Activated CD4-positive, alpha-beta T cell treated with anti-CD3 and anti-CD28 coated beads for 36 hours (primary cell): Measurements from ENCODE around the gene PRND. TPM values are rescaled to one million over a fixed set of nuclear protein-coding genes. Genes with fewer than 3 reads are reported as not detected.
A peak's percentile ranks its signal among the peaks of the same experiment; 100 is the strongest.
"Not testable (repeated sequence)": the region's sequence is repeated elsewhere in the genome, so short reads cannot be mapped to it uniquely, and the experiment has no call there.

Experiments used
- ATAC-seq: fragments of 200-7000 bp; cut with Tn5 transposase; one replicate; pipeline ENCODE4 v1.10.0; 2021; ENCODE audit warnings: mild to moderate bottlenecking, moderate library complexity
- CTCF ChIA-PET: fragments of 350-600 bp; sonication (Branson Sonifier 250); formaldehyde crosslinking; loops from one replicate; lab custom pipeline; 2021; ENCODE audit warnings: antibody characterized with exemption; lab: Charles Lee
- POLR2A ChIA-PET: fragments of 350-600 bp; sonication (Branson Sonifier 250); formaldehyde crosslinking; loops from one replicate; lab custom pipeline; 2021; ENCODE audit warnings: antibody characterized with exemption, inconsistent platforms; lab: Charles Lee
- DNase-seq: peaks from one replicate; pipeline ENCODE4 v3.0.0-alpha.2; 2020
- H3K27ac Mint-ChIP-seq: one replicate; pipeline ENCODE4 v1.8.0; 2021; ENCODE audit warnings: mixed read lengths
- H3K27me3 Mint-ChIP-seq: one replicate; pipeline ENCODE4 v1.8.0; 2021; ENCODE audit warnings: mixed read lengths
- H3K36me3 Mint-ChIP-seq: one replicate; pipeline ENCODE4 v1.8.0; 2021; ENCODE audit warnings: low read depth, mixed read lengths
- H3K4me1 Mint-ChIP-seq: one replicate; pipeline ENCODE4 v1.8.0; 2021; ENCODE audit warnings: mixed read lengths
- H3K4me3 Mint-ChIP-seq: one replicate; pipeline ENCODE4 v1.8.0; 2021; ENCODE audit warnings: mild to moderate bottlenecking, moderate library complexity, mixed read lengths
- H3K9me3 Mint-ChIP-seq: one replicate; pipeline ENCODE4 v1.8.0; 2021; ENCODE audit warnings: low read depth, mixed read lengths
- intact Hi-C, 2 experiments: fragments of 100-400 bp; cut with DNase I in 1 of 2; cut with micrococcal nuclease in 1 of 2; formaldehyde crosslinking; loops; one replicate each; pipeline versions ENCODE4 v1.14.2 to v1.15.1; 2022 to 2024; cut with DNase I, micrococcal nuclease
- total RNA-seq, 2 experiments: library from RNA; stranded (reverse); gene quantifications; one replicate each; pipeline ENCODE4 v1.2.3, GENCODE V29; 2021

PRND gene
- total RNA-seq, 2 experiments from 2014 or later = not detected

DNA sequence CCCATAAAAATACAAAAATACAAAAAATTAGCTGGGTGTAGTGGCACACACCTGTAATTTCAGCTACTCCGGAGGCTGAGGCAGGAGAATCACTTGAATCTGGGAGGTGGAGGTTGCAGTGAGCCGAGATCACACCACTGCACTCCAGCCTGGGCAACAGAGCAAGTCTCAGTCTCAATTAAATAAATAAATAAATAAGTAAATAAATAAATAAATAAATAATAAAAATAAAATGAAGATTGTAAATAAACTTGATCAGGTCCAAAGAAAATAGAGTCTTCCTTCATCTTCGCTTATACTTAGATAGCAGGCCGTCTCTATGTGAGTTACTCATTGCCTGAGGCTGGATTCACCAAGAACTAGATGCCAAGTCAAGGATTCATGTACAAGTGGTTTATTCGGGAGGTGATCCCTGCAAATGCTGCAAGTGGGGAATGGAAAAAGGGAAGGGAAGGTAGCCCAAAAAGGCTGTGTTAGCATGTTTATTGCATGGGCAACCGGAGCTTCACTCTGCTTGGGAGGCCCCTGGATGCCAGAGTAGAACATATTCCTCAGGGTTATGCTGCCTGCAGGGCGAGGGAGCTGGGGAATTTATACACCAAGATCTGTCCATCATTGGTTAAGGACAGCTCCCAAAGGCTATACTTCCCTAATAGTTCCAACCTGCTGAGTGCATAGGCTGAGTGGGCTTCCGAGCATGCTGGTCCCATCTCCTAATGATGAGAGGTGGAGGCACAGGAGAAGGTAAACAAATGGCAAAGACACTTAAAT, 16.3 kb downstream of the PRND start:
- Mint-ChIP-seq H3K36me3 (no peaks in the 10 kb centered on the region), H3K9me3 (no peaks in the 10 kb centered on the region), H3K27me3 (peaks cover 8% of the 10 kb centered on the region), H3K4me3 (no peak overlapping the region), H3K4me1 (peaks cover 3% of the 10 kb centered on the region), H3K27ac (no peak overlapping the region)
- ChIA-PET POLR2A (interaction anchor here (0.6 kb wide), 1 partner anchor 18 kb away, joined by 3 read pairs; no protein-coding TSS in a partner anchor), CTCF (interaction anchor here (1.8 to 2.4 kb wide), 3 partner anchors 12 to 363 kb away, joined by 4 to 11 read pairs (median 5); no protein-coding TSS in a partner anchor)
- DNase-seq = no peak
- intact Hi-C loops = no loop called here
- ATAC-seq = no peak

DNA sequence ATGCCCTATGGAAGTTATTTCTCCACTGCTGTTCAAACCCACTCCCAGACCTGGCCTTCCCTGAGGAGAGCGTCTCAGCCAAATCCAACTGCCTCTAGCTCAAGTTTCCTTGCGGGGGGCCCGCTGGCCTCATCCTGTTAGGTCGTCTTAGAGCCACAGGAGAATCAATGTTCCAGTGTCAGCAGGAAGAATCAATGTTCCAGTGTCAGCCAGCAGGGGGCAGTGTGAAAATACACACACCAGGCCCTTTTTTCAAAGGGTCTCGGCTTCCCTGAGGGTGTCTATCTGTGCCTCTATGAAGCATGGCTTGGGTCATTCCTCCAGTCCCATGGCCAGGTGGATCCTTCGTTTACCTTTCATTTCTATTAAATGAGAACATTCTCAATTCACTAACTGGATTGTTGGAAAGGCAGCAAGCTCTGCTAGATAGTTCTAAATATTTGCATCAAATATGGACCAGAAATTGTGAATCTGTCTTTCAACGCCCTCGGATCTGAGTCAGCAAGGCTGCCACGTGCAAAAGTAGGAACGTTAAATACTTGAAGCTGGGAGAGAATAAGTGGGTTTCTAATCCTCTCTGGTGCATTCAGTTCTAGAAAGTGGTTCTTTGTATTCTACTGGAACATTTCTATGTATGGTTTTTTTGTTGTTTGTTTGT, 19.2 kb downstream of the PRND start:
- DNase-seq (peak; percentile 82), ATAC-seq (peak; percentile 61)
- ChIA-PET CTCF (interaction anchor here (0.6 to 2.5 kb wide), 25 partner anchors 7 to 606 kb away, joined by 3 to 11 read pairs (median 4); no protein-coding TSS in a partner anchor), POLR2A (interaction anchor here (0.6 kb wide), 1 partner anchor 295 kb away, joined by 3 read pairs; no protein-coding TSS in a partner anchor)
- H3K9me3 Mint-ChIP-seq = no peaks in the 10 kb centered on the region
- H3K36me3 Mint-ChIP-seq = no peaks in the 10 kb centered on the region
- intact Hi-C loops = loop anchor here in 1 of 2 experiments (5.0 kb wide), 2 partner anchors 216 to 361 kb away; no protein-coding TSS in a partner anchor
- H3K27ac Mint-ChIP-seq = no peak overlapping the region
- H3K4me1 Mint-ChIP-seq = peaks cover 3% of the 10 kb centered on the region
- no peak overlapping the region for H3K4me3 Mint-ChIP-seq
- H3K27me3 Mint-ChIP-seq = peaks cover 5% of the 10 kb centered on the region

GRCh38 chr20:4748847-4749246, 27.1 kb downstream of the PRND start:
- no peak for ATAC-seq
- Mint-ChIP-seq H3K9me3 (peaks cover 4% of the 10 kb centered on the region), H3K4me3 (no peak overlapping the region), H3K27ac (no peak overlapping the region), H3K36me3 (no peaks in the 10 kb centered on the region), H3K4me1 (no peaks in the 10 kb centered on the region), H3K27me3 (peaks cover 3% of the 10 kb centered on the region)
- CTCF ChIA-PET = interaction anchor here (0.7 to 2.3 kb wide), 2 partner anchors 9 to 477 kb away, joined by 3 to 7 read pairs; no protein-coding TSS in a partner anchor
- intact Hi-C loops = no loop called here
- POLR2A ChIA-PET = no interaction called here
- no peak for DNase-seq

- ChIA-PET POLR2A (no interaction called here), CTCF (interaction anchor here (0.6 to 2.3 kb wide), 2 partner anchors 9 to 238 kb away, joined by 3 to 7 read pairs; no protein-coding TSS in a partner anchor)
- H3K4me3 Mint-ChIP-seq = no peak overlapping the region
- H3K27ac Mint-ChIP-seq = no peak overlapping the region
- peaks cover 3% of the 10 kb centered on the region for H3K27me3 Mint-ChIP-seq
- H3K36me3 Mint-ChIP-seq = no peaks in the 10 kb centered on the region
- no peaks in the 10 kb centered on the region for H3K4me1 Mint-ChIP-seq
- intact Hi-C loops = no loop called here
- ATAC-seq (no peak), DNase-seq (no peak)
- peaks cover 4% of the 10 kb centered on the region for H3K9me3 Mint-ChIP-seq
Observed at GRCh38 chr20:4749326-4749725, 27.6 kb downstream of the PRND start.

- no peak overlapping the region for H3K4me3 Mint-ChIP-seq
- H3K27ac Mint-ChIP-seq = no peak overlapping the region
- DNase-seq (no peak), ATAC-seq (no peak)
- peaks cover 4% of the 10 kb centered on the region for H3K9me3 Mint-ChIP-seq
- H3K4me1 Mint-ChIP-seq = no peaks in the 10 kb centered on the region
- POLR2A ChIA-PET = no interaction called here
- H3K36me3 Mint-ChIP-seq = no peaks in the 10 kb centered on the region
- H3K27me3 Mint-ChIP-seq = peaks cover 3% of the 10 kb centered on the region
- intact Hi-C loops = no loop called here
- CTCF ChIA-PET = interaction anchor here (0.6 to 0.9 kb wide), 4 partner anchors 9 to 206 kb away, joined by 3 to 4 read pairs (median 3); no protein-coding TSS in a partner anchor
Observed at GRCh38 chr20:4750381-4750780, 28.7 kb downstream of the PRND start.

- H3K4me3 Mint-ChIP-seq, ATAC-seq, H3K27ac Mint-ChIP-seq, intact Hi-C loops, H3K27me3 Mint-ChIP-seq, H3K36me3 Mint-ChIP-seq, H3K4me1 Mint-ChIP-seq, H3K9me3 Mint-ChIP-seq: not testable (repeated sequence)
- POLR2A ChIA-PET = interaction anchor here (0.5 kb wide), 1 partner anchor 49 kb away, joined by 4 read pairs; no protein-coding TSS in a partner anchor
- CTCF ChIA-PET = interaction anchor here (0.6 to 2.2 kb wide), 13 partner anchors 37 to 463 kb away, joined by 3 to 13 read pairs (median 4); partner anchors contain the start of gene PRND
- peak; percentile 75 for DNase-seq
Observed at GRCh38 chr20:4759100-4759884, 37.6 kb downstream of the PRND start.

DNA sequence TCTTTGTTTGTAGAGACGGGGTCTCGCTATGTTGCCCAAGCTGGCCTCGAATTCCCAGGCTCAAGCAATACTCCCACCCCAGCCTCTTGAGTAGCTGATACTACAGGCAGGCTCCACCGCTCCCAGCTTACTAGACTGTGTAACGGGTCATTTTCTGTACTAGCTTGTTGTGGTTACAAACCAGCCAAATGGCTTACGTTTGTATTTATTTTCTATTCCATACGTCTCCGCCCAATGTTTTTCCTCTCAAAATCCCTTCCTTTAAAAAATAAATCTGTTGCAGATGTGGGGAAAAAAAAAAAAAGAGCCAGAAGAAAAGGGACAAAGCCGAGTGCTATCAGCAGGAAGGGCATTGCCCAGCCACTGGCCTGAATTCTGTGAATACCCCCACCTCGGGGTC, 41.6 kb downstream of the PRND start:
- Mint-ChIP-seq H3K9me3 (no peaks in the 10 kb centered on the region), H3K27ac (no peak overlapping the region), H3K4me3 (no peak overlapping the region), H3K4me1 (peaks cover 5% of the 10 kb centered on the region), H3K36me3 (no peaks in the 10 kb centered on the region), H3K27me3 (peaks cover 6% of the 10 kb centered on the region)
- ATAC-seq (no peak), DNase-seq (no peak)
- POLR2A ChIA-PET = no interaction called here
- intact Hi-C loops = no loop called here
- CTCF ChIA-PET = interaction anchor here (2.1 kb wide), 1 partner anchor 24 kb away, joined by 5 read pairs; no protein-coding TSS in a partner anchor

GRCh38 chr20:4763723-4764510, 42.2 kb downstream of the PRND start:
- Mint-ChIP-seq H3K4me1 (peaks cover 5% of the 10 kb centered on the region), H3K9me3 (no peaks in the 10 kb centered on the region), H3K27ac (no peak overlapping the region), H3K4me3 (no peak overlapping the region), H3K36me3 (no peaks in the 10 kb centered on the region), H3K27me3 (peaks cover 2% of the 10 kb centered on the region)
- ATAC-seq = no peak
- no peak for DNase-seq
- intact Hi-C loops = no loop called here
- CTCF ChIA-PET = no interaction called here
- POLR2A ChIA-PET = no interaction called here

DNA sequence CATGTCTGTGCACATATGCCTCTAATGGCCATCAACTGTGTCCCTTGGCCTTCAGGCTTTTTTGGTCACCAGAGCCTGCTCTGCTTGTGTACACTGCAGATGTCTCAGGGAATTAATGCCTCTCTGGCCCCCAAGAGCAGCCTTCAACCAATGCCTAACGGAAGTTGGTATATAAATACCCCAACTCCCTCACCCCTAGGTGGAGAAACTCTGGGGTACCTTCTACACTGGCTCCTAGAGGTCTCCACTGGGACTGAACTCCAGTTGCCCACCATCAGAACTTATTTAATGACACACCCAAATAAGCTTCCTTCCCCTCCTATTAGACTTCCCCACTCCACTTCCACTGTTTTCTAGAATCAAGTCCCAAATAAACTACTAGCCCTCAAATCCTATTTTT, 43.1 kb downstream of the PRND start:
- intact Hi-C loops = no loop called here
- DNase-seq (no peak), ATAC-seq (no peak)
- Mint-ChIP-seq H3K9me3 (no peaks in the 10 kb centered on the region), H3K4me1 (peaks cover 5% of the 10 kb centered on the region), H3K27ac (no peak overlapping the region), H3K36me3 (no peaks in the 10 kb centered on the region), H3K4me3 (no peak overlapping the region), H3K27me3 (no peaks in the 10 kb centered on the region)
- ChIA-PET POLR2A (no interaction called here), CTCF (no interaction called here)

- Mint-ChIP-seq H3K9me3 (no peaks in the 10 kb centered on the region), H3K27me3 (no peaks in the 10 kb centered on the region), H3K4me3 (no peak overlapping the region), H3K36me3 (no peaks in the 10 kb centered on the region), H3K4me1 (peaks cover 5% of the 10 kb centered on the region), H3K27ac (no peak overlapping the region)
- intact Hi-C loops = no loop called here
- ATAC-seq (no peak), DNase-seq (no peak)
- POLR2A ChIA-PET = interaction anchor here (0.6 kb wide), 1 partner anchor 325 kb away, joined by 8 read pairs; no protein-coding TSS in a partner anchor
- CTCF ChIA-PET = no interaction called here
Observed at GRCh38 chr20:4765681-4766080, 44.0 kb downstream of the PRND start.
